GM12878 (cell line): ENCODE measurements around the gene NDST3. TPM values are rescaled to one million over a fixed set of nuclear protein-coding genes. Genes with fewer than 3 reads are reported as not detected.

ENCODE experiments used
- ATAC-seq: fragments of 200-7000 bp; cut with Tn5 transposase; 3 replicates; pipeline ENCODE4 v1.9.1; 2020; ENCODE audit warnings: mild to moderate bottlenecking, moderate library complexity
- BruUV-seq: library from RNA; stranded (reverse); fragments of 400-500 nt; replicated peaks from 2 replicates; lab custom pipeline; 2021; lab: Mats Ljungman, UMichigan
- CTCF ChIA-PET: fragments of 300-600 bp; sonication (Branson Sonifier 250); formaldehyde crosslinking; extraction: SDS; loops from one replicate; lab custom pipeline; 2021; ENCODE audit warnings: inconsistent platforms; lab: Yijun Ruan, JAX
- POLR2A ChIA-PET: fragments of 350-600 bp; formaldehyde crosslinking; extraction: SDS; loops from one replicate; lab custom pipeline; 2021; ENCODE audit warnings: inconsistent platforms; lab: Charles Lee
- RAD21 ChIA-PET: fragments of 300-600 bp; sonication (Branson Sonifier 250); formaldehyde crosslinking; loops from one replicate; lab custom pipeline; 2023; ENCODE audit warnings: antibody characterized with exemption; ENCODE audit not compliant: unreplicated experiment; lab: Charles Lee
- SMC1A ChIA-PET: fragments of 300-600 bp; sonication (Branson Sonifier 250); formaldehyde crosslinking; loops from one replicate; lab custom pipeline; 2023; ENCODE audit not compliant: unreplicated experiment, uncharacterized antibody; lab: Charles Lee
- DNase-seq: peaks from one replicate; pipeline ENCODE4 v3.0.0-alpha.2; 2011; ENCODE audit warnings: low read depth, low spot score
- FAIRE-seq: peaks from 3 replicates; lab custom pipeline; 2011; peaks lifted over from hg19 to GRCh38; lab: Jason Lieb, UNC
- H2AFZ ChIP-seq: 2 replicates; pipeline ENCODE4 v1.6.0; 2011; ENCODE audit warnings: low read depth, low read length, control low read depth; ENCODE audit not compliant: control insufficient read depth
- H3K27ac ChIP-seq: 2 replicates; pipeline ENCODE4 v1.5.1; 2011; ENCODE audit warnings: control low read depth; ENCODE audit not compliant: control insufficient read depth, insufficient read depth
- H3K27me3 ChIP-seq, 2 experiments: replicated peaks in 1 of 2; 2 replicates each; pipeline versions ENCODE4 v1.6.0 to v1.6.1; 2011; ENCODE audit warnings: low read length in 1 of 2; ENCODE audit not compliant: control insufficient read depth in 2 of 2, insufficient read depth in 2 of 2
- H3K36me3 ChIP-seq, 2 experiments: 2 replicates each; pipeline ENCODE4 v1.5.1; 2011; ENCODE audit warnings: low read length in 1 of 2; ENCODE audit not compliant: control insufficient read depth in 2 of 2, insufficient read depth in 2 of 2
- H3K4me1 ChIP-seq: 2 replicates; pipeline ENCODE4 v1.6.1; 2011; ENCODE audit warnings: mild to moderate bottlenecking, low read length, moderate library complexity, mixed read lengths; ENCODE audit not compliant: control insufficient read depth, insufficient read depth
- H3K4me2 ChIP-seq: 2 replicates; pipeline ENCODE4 v1.6.0; 2011; ENCODE audit warnings: control low read depth; ENCODE audit not compliant: control insufficient read depth, insufficient read depth
- H3K4me3 ChIP-seq: fragments of 200-600 bp; sonication (generic); 2 replicates; pipeline ENCODE4 v1.5.1; 2016
- H3K79me2 ChIP-seq: 2 replicates; pipeline ENCODE4 v1.6.0; 2011; ENCODE audit warnings: low read length; ENCODE audit not compliant: control insufficient read depth, insufficient read depth
- H3K9ac ChIP-seq: 2 replicates; pipeline ENCODE4 v1.8.0; 2011; ENCODE audit warnings: low read length, control low read depth, mixed read lengths; ENCODE audit not compliant: control insufficient read depth, insufficient read depth
- H3K9me3 ChIP-seq: replicated peaks from 3 replicates; pipeline ENCODE4 v1.5.1; 2011; ENCODE audit warnings: mild to moderate bottlenecking, low read length; ENCODE audit not compliant: control insufficient read depth, insufficient read depth
- H4K20me1 ChIP-seq: 2 replicates; pipeline ENCODE4 v1.6.0; 2011; ENCODE audit not compliant: control insufficient read depth, insufficient read depth
- BMI1 ChIP-seq: fragments of 450-650 bp; IDR thresholded peaks from 2 replicates; pipeline ENCODE4 v1.6.1; 2016; ENCODE audit warnings: mild to moderate bottlenecking, moderate library complexity, borderline replicate concordance
- CBFB ChIP-seq: IDR thresholded peaks from 2 replicates; pipeline ENCODE4 v1.6.1; 2016; ENCODE audit warnings: antibody characterized with exemption, low read depth
- DPF2 ChIP-seq: fragments of 450-650 bp; IDR thresholded peaks from 2 replicates; pipeline ENCODE4 v1.6.1; 2017; ENCODE audit warnings: mild to moderate bottlenecking
- MXI1 ChIP-seq: fragments of 150-350 bp; IDR thresholded peaks from 2 replicates; pipeline ENCODE4 v1.6.1; 2011; ENCODE audit warnings: low read depth, mild to moderate bottlenecking, inconsistent platforms, low read length, improper control_type of control experiment
- NR2F1 ChIP-seq: fragments of 450-650 bp; conservative IDR thresholded peaks from 2 replicates; pipeline ENCODE4 v1.6.1; 2017; ENCODE audit warnings: mild to moderate bottlenecking
- POLR2AphosphoS2 ChIP-seq: IDR thresholded peaks from 2 replicates; pipeline ENCODE4 v1.6.1; 2011; ENCODE audit warnings: low read depth, mild to moderate bottlenecking, low read length, improper control_type of control experiment, moderate library complexity
- POU2F2 ChIP-seq: IDR thresholded peaks from 3 replicates; pipeline ENCODE4 v1.6.1; 2011; ENCODE audit warnings: low read depth, mild to moderate bottlenecking, low read length, borderline replicate concordance
- SP1 ChIP-seq: IDR thresholded peaks from one replicate; pipeline ENCODE4 v1.6.1; 2011; ENCODE audit warnings: low read depth, low read length
- SUPT20H ChIP-seq: IDR thresholded peaks from 2 replicates; pipeline ENCODE4 v1.6.1; 2011; ENCODE audit warnings: low read depth, mild to moderate bottlenecking, low read length, moderate library complexity, borderline replicate concordance; ENCODE audit not compliant: control insufficient read depth
- TAF1 ChIP-seq: IDR thresholded peaks from 2 replicates; pipeline ENCODE4 v1.6.1; 2011; ENCODE audit warnings: mild to moderate bottlenecking, low read depth, low read length, borderline replicate concordance
- TARDBP ChIP-seq: IDR thresholded peaks from 2 replicates; pipeline ENCODE4 v1.6.1; 2016; ENCODE audit warnings: borderline replicate concordance
- TCF3 ChIP-seq: IDR thresholded peaks from 2 replicates; pipeline ENCODE4 v1.6.1; 2012; ENCODE audit warnings: low read depth, mild to moderate bottlenecking, low read length, borderline replicate concordance; ENCODE audit not compliant: insufficient read depth
- YBX1 ChIP-seq: fragments of 450-650 bp; IDR thresholded peaks from 2 replicates; pipeline ENCODE4 v1.6.1; 2016; ENCODE audit warnings: antibody characterized with exemption
- ZZZ3 ChIP-seq: IDR thresholded peaks from 2 replicates; pipeline ENCODE4 v1.6.1; 2011; ENCODE audit warnings: low read depth; ENCODE audit not compliant: control insufficient read depth, insufficient read length
- WGBS: methylation state at CpG from one replicate; pipeline ENCODE4 v1.1.6; 2016; ENCODE audit warnings: low lambda C conversion rate; ENCODE audit not compliant: insufficient replicate concordance, insufficient coverage; ENCODE audit errors: missing lambda C conversion rate; 5-methylcytosine and 5-hydroxymethylcytosine counted together
- in situ Hi-C: fragments of 300-500 bp; cut with MboI; formaldehyde crosslinking; loops from 9 replicates; pipeline ENCODE4 v1.14.3; 2018; ENCODE audit warnings: mixed read lengths
- intact Hi-C: fragments of 100-400 bp; cut with micrococcal nuclease; formaldehyde crosslinking; loops from one replicate; pipeline ENCODE4 v1.14.2; 2022; ENCODE audit not compliant: unreplicated experiment
- polyA plus RNA-seq, 11 experiments: library from polyadenylated mRNA; depleted of rRNA in 4 of 11; unstranded in 6 of 11; stranded (reverse) in 5 of 11; fragments of >200 nt; fragmentation: Nextera tagmentation in 4 of 11; fragmentation: Illumina TruSeq in 1 of 11; extraction: Ambion mirVana in 4 of 11; extraction: Trizol in 1 of 11; gene quantifications; 1 replicate in 1 of 11; 2 replicates in 10 of 11; pipeline versions ENCODE4 v1.2.1 to v1.2.3, GENCODE V29; 2011 to 2016; ENCODE audit warnings: inconsistent platforms in 2 of 11, missing spikeins in 2 of 11, low read depth in 1 of 11
- total RNA-seq, 4 experiments: library from RNA; depleted of rRNA in 3 of 4; stranded (reverse); fragments of >200 nt in 3 of 4; fragmentation: Illumina TruSeq in 1 of 4; extraction: Trizol in 1 of 4; gene quantifications; 2 replicates each; pipeline versions ENCODE4 v1.2.1 to v1.2.3, GENCODE V29; 2013 to 2021
- TF ChIP-seq, protein P1 (sequence below): fragments of 150-350 bp; IDR thresholded peaks from 2 replicates; pipeline ENCODE4 v1.6.1; 2014; ENCODE audit warnings: mild to moderate bottlenecking, low read depth, low read length
- TF ChIP-seq, protein P2 (sequence below): fragments of 450-650 bp; IDR thresholded peaks from 2 replicates; pipeline ENCODE4 v1.6.1; 2016; ENCODE audit warnings: mild to moderate bottlenecking
- TF ChIP-seq, protein P3 (sequence below): fragments of 450-650 bp; IDR thresholded peaks from 2 replicates; pipeline ENCODE4 v1.6.1; 2017; ENCODE audit warnings: mild to moderate bottlenecking, moderate library complexity
- TF ChIP-seq, protein P4 (sequence below): IDR thresholded peaks from 2 replicates; pipeline ENCODE4 v1.6.1; 2011; ENCODE audit warnings: borderline replicate concordance, low read depth, mild to moderate bottlenecking, moderate library complexity, low read length; ENCODE audit not compliant: insufficient read depth, poor library complexity, severe bottlenecking

NDST3 gene
- total and polyA plus RNA-seq, 10 of the 15 experiments (the other 5 are each of a cell fraction or from before 2014, with no cell fraction given): 0.03 TPM; not detected in 8

DNA sequence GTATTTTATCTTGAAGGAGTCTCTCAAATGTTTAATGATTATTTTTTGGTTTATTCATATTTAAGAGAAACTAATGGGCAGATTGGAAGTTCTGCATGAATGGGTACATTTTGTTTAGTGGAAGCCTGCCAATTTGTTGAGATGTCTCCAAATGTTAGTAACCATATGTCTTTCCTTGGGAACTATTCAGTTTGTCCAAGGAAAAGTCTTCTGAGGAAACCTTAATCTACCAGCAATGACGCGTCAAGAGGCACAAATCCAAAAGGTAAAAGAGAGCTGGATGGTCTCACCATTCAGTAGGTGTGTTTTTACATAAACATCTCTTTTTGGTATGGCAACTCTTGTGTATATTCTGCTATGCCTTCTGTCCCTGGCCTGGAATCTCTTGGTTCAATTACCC lies 37.4 kb upstream of the NDST3 start:
- POLR2A ChIA-PET: no interaction called here
- Histone ChIP-seq H3K4me1 (no peaks in the 10 kb centered on the region), H3K27me3 (no peaks in the 10 kb centered on the region), H3K9me3 (no peaks in the 10 kb centered on the region), H4K20me1 (no peaks in the 10 kb centered on the region), H2AFZ (no peak overlapping the region), H3K27ac (no peak overlapping the region), H3K4me3 (no peak overlapping the region), H3K36me3 (no peaks in the 10 kb centered on the region), H3K9ac (no peak overlapping the region), H3K79me2 (no peaks in the 10 kb centered on the region), H3K4me2 (no peak overlapping the region)
- no TSS peak for BruUV-seq
- RAD21 ChIA-PET: no interaction called here
- intact Hi-C loops (no loop called here), in situ Hi-C loops (no loop called here)
- SMC1A ChIA-PET: no interaction called here
- WGBS: 0% methylated on average over 2 of the region's 2 CpGs
- CTCF ChIA-PET: no interaction called here
- ATAC-seq (no peak), DNase-seq (no peak), FAIRE-seq (no peak)
- TF ChIP-seq YBX1 (no peak), SP1 (no peak), POU2F2 (no peak), TARDBP (no peak), DPF2 (no peak), POLR2AphosphoS2 (no peak), ZZZ3 (no peak), NR2F1 (no peak), CBFB (no peak), TAF1 (no peak), TCF3 (no peak), MXI1 (no peak), BMI1 (no peak), SUPT20H (no peak)
- TF ChIP-seq, protein P1, sequence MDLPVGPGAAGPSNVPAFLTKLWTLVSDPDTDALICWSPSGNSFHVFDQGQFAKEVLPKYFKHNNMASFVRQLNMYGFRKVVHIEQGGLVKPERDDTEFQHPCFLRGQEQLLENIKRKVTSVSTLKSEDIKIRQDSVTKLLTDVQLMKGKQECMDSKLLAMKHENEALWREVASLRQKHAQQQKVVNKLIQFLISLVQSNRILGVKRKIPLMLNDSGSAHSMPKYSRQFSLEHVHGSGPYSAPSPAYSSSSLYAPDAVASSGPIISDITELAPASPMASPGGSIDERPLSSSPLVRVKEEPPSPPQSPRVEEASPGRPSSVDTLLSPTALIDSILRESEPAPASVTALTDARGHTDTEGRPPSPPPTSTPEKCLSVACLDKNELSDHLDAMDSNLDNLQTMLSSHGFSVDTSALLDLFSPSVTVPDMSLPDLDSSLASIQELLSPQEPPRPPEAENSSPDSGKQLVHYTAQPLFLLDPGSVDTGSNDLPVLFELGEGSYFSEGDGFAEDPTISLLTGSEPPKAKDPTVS: no peak
- TF ChIP-seq, protein P2, sequence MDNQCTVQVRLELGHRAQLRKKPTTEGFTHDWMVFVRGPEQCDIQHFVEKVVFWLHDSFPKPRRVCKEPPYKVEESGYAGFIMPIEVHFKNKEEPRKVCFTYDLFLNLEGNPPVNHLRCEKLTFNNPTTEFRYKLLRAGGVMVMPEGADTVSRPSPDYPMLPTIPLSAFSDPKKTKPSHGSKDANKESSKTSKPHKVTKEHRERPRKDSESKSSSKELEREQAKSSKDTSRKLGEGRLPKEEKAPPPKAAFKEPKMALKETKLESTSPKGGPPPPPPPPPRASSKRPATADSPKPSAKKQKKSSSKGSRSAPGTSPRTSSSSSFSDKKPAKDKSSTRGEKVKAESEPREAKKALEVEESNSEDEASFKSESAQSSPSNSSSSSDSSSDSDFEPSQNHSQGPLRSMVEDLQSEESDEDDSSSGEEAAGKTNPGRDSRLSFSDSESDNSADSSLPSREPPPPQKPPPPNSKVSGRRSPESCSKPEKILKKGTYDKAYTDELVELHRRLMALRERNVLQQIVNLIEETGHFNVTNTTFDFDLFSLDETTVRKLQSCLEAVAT: no peak
- TF ChIP-seq, protein P3, sequence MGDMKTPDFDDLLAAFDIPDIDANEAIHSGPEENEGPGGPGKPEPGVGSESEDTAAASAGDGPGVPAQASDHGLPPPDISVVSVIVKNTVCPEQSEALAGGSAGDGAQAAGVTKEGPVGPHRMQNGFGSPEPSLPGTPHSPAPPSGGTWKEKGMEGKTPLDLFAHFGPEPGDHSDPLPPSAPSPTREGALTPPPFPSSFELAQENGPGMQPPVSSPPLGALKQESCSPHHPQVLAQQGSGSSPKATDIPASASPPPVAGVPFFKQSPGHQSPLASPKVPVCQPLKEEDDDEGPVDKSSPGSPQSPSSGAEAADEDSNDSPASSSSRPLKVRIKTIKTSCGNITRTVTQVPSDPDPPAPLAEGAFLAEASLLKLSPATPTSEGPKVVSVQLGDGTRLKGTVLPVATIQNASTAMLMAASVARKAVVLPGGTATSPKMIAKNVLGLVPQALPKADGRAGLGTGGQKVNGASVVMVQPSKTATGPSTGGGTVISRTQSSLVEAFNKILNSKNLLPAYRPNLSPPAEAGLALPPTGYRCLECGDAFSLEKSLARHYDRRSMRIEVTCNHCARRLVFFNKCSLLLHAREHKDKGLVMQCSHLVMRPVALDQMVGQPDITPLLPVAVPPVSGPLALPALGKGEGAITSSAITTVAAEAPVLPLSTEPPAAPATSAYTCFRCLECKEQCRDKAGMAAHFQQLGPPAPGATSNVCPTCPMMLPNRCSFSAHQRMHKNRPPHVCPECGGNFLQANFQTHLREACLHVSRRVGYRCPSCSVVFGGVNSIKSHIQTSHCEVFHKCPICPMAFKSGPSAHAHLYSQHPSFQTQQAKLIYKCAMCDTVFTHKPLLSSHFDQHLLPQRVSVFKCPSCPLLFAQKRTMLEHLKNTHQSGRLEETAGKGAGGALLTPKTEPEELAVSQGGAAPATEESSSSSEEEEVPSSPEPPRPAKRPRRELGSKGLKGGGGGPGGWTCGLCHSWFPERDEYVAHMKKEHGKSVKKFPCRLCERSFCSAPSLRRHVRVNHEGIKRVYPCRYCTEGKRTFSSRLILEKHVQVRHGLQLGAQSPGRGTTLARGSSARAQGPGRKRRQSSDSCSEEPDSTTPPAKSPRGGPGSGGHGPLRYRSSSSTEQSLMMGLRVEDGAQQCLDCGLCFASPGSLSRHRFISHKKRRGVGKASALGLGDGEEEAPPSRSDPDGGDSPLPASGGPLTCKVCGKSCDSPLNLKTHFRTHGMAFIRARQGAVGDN: no peak
- TF ChIP-seq, protein P4, sequence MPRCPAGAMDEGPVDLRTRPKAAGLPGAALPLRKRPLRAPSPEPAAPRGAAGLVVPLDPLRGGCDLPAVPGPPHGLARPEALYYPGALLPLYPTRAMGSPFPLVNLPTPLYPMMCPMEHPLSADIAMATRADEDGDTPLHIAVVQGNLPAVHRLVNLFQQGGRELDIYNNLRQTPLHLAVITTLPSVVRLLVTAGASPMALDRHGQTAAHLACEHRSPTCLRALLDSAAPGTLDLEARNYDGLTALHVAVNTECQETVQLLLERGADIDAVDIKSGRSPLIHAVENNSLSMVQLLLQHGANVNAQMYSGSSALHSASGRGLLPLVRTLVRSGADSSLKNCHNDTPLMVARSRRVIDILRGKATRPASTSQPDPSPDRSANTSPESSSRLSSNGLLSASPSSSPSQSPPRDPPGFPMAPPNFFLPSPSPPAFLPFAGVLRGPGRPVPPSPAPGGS: no peak
